Measurements from ENCODE around the gene MFAP5.

GRCh38 chr12:8612629-8613028 is 50.0 kb downstream of the MFAP5 start, which contains the start of gene AICDA:
- TF ChIP-seq FOXP2 (optimal IDR thresholded peaks at IDR 0.05; ENCODE audit: borderline replicate concordance, extremely low read depth, extremely low read length, insufficient read depth) (no peak), REST (IDR thresholded peaks at IDR 0.05; ENCODE audit: insufficient read depth in 1 of 2, low read depth in 2 of 2, low read length in 2 of 2) (no peak), SIN3A (IDR thresholded peaks at IDR 0.05; ENCODE audit: borderline replicate concordance, insufficient read depth, low read length) (no peak)

All from PFSK-1 (cell line).